HepG2 (cell line): ENCODE data around the gene ARHGEF4. TPM values are rescaled to one million over a fixed set of nuclear protein-coding genes. Genes with fewer than 3 reads are reported as not detected.

Experiments used
- ARID5B ChIP-seq: IDR thresholded peaks from 2 replicates; pipeline ENCODE4 v1.4.0; 2020; ENCODE audit warnings: mild to moderate bottlenecking, missing genetic modification reagents
- ATF3 ChIP-seq: sonication (generic); formaldehyde crosslinking; IDR thresholded peaks from 2 replicates; pipeline ENCODE4 v1.4.0; 2020; ENCODE audit warnings: missing genetic modification reagents
- CTCF ChIP-seq: sonication (generic); formaldehyde crosslinking; IDR thresholded peaks from 2 replicates; pipeline ENCODE4 v1.5.0; 2020; ENCODE audit warnings: mild to moderate bottlenecking, missing genetic modification reagents, moderate library complexity
- MXD3 ChIP-seq: IDR thresholded peaks from 2 replicates; pipeline ENCODE4 v1.6.1; 2016; ENCODE audit warnings: mild to moderate bottlenecking, missing biosample characterization, missing genetic modification reagents
- PAX8 ChIP-seq: sonication (generic); formaldehyde crosslinking; IDR thresholded peaks from 2 replicates; pipeline ENCODE4 v1.8.0; 2022; ENCODE audit warnings: mild to moderate bottlenecking, missing genetic modification reagents, borderline replicate concordance
- RAD51 ChIP-seq: fragments of 450-650 bp; IDR thresholded peaks from 2 replicates; pipeline ENCODE4 v1.6.1; 2016; ENCODE audit warnings: borderline replicate concordance
- SIX4 ChIP-seq: sonication (generic); formaldehyde crosslinking; IDR thresholded peaks from 2 replicates; pipeline ENCODE4 v1.4.0; 2020; ENCODE audit warnings: missing genetic modification reagents
- SMAD9 ChIP-seq: sonication (generic); formaldehyde crosslinking; IDR thresholded peaks from 2 replicates; pipeline ENCODE4 v1.5.1; 2020; ENCODE audit warnings: mild to moderate bottlenecking, missing genetic modification reagents
- SNAPC5 ChIP-seq: sonication (generic); formaldehyde crosslinking; IDR thresholded peaks from 2 replicates; pipeline ENCODE4 v1.8.1; 2023; ENCODE audit warnings: mild to moderate bottlenecking, missing genetic modification reagents, borderline replicate concordance
- SPEN ChIP-seq: sonication (generic); formaldehyde crosslinking; IDR thresholded peaks from 2 replicates; pipeline ENCODE4 v1.5.1; 2020; ENCODE audit warnings: low read depth, mild to moderate bottlenecking, missing genetic modification reagents
- ZHX2 ChIP-seq, 2 experiments: sonication (generic) in 1 of 2; formaldehyde crosslinking in 1 of 2; IDR thresholded peaks; 2 replicates each; pipeline versions ENCODE4 v1.6.1 to v1.9.0; 2014 to 2022; ENCODE audit warnings: antibody characterized with exemption in 1 of 2, borderline replicate concordance in 1 of 2, inconsistent platforms in 1 of 2, low read depth in 1 of 2, missing genetic modification reagents in 1 of 2
- ZNF296 ChIP-seq: sonication (generic); formaldehyde crosslinking; conservative IDR thresholded peaks from 2 replicates; pipeline ENCODE4 v1.5.0; 2020; ENCODE audit warnings: mild to moderate bottlenecking, missing genetic modification reagents
- ZNF430 ChIP-seq: sonication (generic); formaldehyde crosslinking; IDR thresholded peaks from 2 replicates; pipeline ENCODE4 v1.9.0; 2021; ENCODE audit warnings: mild to moderate bottlenecking, missing genetic modification reagents
- ZNF879 ChIP-seq: sonication (generic); formaldehyde crosslinking; IDR thresholded peaks from 2 replicates; pipeline ENCODE4 v1.8.1; 2023; ENCODE audit warnings: missing genetic modification reagents
- ZSCAN20 ChIP-seq: sonication (generic); formaldehyde crosslinking; IDR thresholded peaks from 2 replicates; pipeline ENCODE4 v1.4.0; 2020; ENCODE audit warnings: missing genetic modification reagents, mild to moderate bottlenecking, borderline replicate concordance
- polyA plus RNA-seq, 8 experiments: library from polyadenylated mRNA; depleted of rRNA in 3 of 8; stranded (reverse) in 7 of 8; unstranded in 1 of 8; fragments of >200 nt; fragmentation: Illumina TruSeq in 4 of 8; extraction: Trizol in 4 of 8; gene quantifications; 2 replicates each; pipeline versions ENCODE4 v1.2.1 to v1.2.3, GENCODE V29; 2011 to 2016; ENCODE audit warnings: low read depth in 4 of 8, missing spikeins in 1 of 8, mixed read lengths in 1 of 8; ENCODE audit not compliant: insufficient read depth in 1 of 8
- total RNA-seq, 5 experiments: library from RNA; depleted of rRNA; stranded (reverse); fragments of >200 nt; fragmentation: Illumina TruSeq; extraction: Trizol; gene quantifications; 2 replicates each; pipeline ENCODE4 v1.2.3, GENCODE V29; 2016; ENCODE audit warnings: low read depth in 1 of 5

ARHGEF4 gene
- total and polyA plus RNA-seq, 2 of the 13 experiments (the other 11 are each of a cell fraction or from before 2014, with no cell fraction given), result 0.11 to 0.13 TPM

- TF ChIP-seq CTCF (CRISPR knock-in tag) (0 out of 2 replicates have a peak, but pooled peaks have one; percentile 26), RAD51 (no peak), SIX4 (CRISPR knock-in tag) (no peak), SNAPC5 (CRISPR knock-in tag) (no peak), ZNF430 (CRISPR knock-in tag) (no peak), ATF3 (no peak), PAX8 (CRISPR knock-in tag) (no peak), SMAD9 (CRISPR knock-in tag) (no peak), SPEN (CRISPR knock-in tag) (no peak), ZNF879 (CRISPR knock-in tag) (peak; percentile 17; the same call in 1 of the 2 replicates), ZNF296 (no peak), ARID5B (CRISPR knock-in tag) (peak; percentile 15; the same call in 1 of the 2 replicates), MXD3 (CRISPR knock-in tag) (no peak), ZSCAN20 (0 out of 2 replicates have a peak, but pooled peaks have one; percentile 16), ZHX2 (IDR thresholded peaks at IDR 0.05; ENCODE audit: low read depth) (0 out of 2 replicates have a peak, but pooled peaks have one; percentile 14), ZHX2 (CRISPR knock-in tag; IDR thresholded peaks at IDR 0.05; ENCODE audit: borderline replicate concordance) (no peak)
These were observed 255.8 kb downstream of the ARHGEF4 start (continued) for GRCh38 chr2:131092458-131093005.
